Measurements from ENCODE around the gene PCSK4.
A peak's percentile ranks its signal among the peaks of the same experiment; 100 is the strongest.

PCSK4 gene

GRCh38 chr19:1469255-1470054 lies 20.7 kb downstream of the PCSK4 start:
- no peak for DNase-seq

- DNase-seq: no peak
These were observed 21.3 kb downstream of the PCSK4 start for GRCh38 chr19:1468821-1469254.

- no peak for DNase-seq
These were observed 21.8 kb downstream of the PCSK4 start for GRCh38 chr19:1468274-1468820.

GRCh38 chr19:1467490-1468273 lies 22.5 kb downstream of the PCSK4 start:
- no peak for DNase-seq

GRCh38 chr19:1467215-1467489 lies 23.0 kb downstream of the PCSK4 start:
- DNase-seq: no peak

DNA sequence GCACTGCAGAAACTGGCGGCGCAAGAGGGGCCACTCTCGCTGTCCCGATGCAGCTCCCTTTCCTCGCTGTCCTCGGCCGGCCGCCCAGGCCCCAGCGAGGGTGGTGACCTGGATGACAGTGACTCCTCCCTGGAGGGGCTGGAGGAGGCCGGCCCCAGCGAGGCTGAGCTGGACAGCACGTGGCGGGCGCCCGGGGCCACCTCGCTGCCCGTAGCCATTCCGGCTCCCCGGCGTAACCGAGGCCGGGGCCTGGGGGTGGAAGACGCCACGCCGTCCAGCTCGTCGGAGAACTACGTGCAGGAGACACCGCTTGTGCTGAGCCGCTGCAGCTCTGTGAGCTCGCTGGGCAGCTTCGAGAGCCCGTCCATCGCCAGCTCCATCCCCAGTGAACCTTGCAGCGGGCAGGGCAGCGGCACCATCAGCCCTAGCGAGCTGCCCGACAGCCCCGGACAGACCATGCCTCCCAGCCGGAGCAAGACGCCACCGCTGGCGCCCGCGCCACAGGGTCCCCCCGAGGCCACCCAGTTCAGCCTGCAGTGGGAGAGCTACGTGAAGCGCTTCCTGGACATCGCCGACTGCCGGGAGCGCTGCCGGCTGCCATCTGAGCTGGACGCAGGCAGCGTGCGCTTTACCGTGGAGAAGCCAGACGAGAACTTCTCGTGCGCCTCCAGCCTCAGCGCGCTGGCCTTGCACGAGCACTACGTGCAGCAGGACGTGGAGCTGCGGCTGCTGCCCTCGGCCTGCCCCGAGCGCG lies 23.5 kb downstream of the PCSK4 start:
- DNase-seq: no peak

- DNase-seq: no peak
These were observed 24.1 kb downstream of the PCSK4 start for GRCh38 chr19:1466018-1466460.

DNA sequence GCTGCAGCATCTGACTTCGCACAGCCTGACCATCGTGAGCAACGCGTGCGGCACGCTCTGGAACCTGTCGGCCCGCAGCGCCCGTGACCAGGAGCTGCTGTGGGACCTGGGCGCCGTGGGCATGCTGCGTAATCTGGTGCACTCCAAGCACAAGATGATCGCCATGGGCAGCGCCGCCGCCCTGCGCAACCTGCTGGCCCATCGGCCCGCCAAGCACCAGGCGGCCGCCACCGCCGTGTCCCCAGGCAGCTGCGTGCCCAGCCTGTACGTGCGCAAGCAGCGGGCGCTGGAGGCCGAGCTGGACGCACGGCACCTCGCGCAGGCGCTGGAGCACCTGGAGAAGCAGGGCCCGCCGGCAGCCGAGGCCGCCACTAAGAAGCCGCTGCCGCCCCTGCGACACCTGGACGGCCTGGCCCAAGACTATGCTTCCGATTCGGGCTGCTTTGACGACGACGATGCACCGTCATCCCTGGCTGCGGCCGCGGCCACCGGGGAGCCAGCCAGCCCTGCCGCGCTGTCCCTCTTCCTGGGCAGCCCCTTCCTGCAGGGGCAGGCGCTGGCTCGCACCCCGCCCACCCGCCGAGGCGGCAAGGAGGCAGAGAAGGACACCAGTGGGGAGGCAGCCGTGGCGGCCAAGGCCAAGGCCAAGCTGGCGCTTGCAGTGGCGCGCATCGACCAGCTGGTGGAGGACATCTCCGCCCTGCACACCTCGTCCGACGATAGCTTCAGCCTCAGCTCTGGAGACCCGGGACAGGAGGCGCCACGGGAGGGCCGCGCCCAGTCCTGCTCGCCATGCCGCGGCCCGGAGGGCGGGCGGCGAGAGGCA lies 24.7 kb downstream of the PCSK4 start:
- DNase-seq: no peak

GRCh38 chr19:1461862-1462261 lies 28.3 kb downstream of the PCSK4 start:
- no peak for DNase-seq

GRCh38 chr19:1460033-1460995 lies 29.8 kb downstream of the PCSK4 start:
- DNase-seq: no peak

GRCh38 chr19:1459479-1459878 lies 30.7 kb downstream of the PCSK4 start:
- no peak for DNase-seq

DNA sequence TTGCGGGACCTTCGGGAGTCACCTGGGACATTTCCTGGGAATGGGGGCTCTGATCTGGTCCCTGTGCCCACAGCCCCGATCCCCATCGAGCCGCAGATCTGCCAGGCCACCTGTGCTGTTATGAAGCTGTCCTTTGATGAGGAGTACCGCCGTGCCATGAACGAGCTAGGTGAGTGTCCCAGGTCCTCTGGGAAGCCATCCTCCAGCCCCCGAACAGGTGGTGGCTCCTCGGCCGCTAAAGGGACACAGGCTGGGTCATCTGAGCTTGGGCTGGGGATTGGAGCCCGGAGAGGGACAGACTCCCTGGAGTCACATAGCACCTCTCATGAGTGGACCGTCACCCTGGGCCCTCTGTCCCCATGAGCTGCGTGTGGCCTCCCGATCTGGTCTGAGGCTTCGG lies 32.3 kb downstream of the PCSK4 start:
- DNase-seq: no peak

GRCh38 chr19:1457031-1457739 lies 33.0 kb downstream of the PCSK4 start:
- no peak for DNase-seq

DNA sequence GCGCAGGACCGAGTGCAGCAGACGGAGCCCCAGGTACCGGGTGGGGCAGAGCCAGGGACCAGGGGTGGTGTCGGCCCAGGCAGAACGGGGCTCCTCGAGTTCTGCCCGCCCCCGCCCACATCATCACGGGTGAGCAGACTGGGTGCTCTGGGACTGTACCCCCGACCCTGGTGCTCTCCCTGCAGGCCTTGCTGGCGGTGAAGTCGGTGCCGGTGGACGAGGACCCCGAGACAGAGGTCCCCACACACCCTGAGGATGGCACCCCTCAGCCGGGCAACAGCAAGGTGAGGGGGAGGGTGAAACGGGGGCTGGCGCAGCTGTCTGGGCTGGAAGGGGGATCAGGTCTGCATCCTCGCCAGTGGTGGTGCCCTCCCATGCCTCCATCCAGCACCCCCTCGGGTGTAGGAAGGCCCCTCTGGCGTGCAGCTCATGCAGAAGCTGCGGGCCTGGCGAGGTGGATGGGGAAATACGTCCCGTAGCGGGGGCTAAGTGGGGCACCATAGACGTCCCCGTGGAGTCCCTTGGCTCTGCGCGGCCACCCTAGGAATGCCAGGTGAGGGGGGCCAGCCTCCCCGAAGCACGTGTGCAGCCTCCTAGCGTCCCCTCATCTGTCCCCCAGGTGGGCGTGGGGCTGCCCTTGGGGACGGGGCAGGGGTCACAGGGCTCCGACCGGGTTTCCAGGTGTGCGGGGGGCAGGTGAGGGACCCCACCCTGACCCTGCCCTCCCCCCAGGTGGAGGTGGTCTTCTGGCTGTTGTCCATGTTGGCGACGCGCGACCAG lies 33.8 kb downstream of the PCSK4 start:
- DNase-seq: no peak

GRCh38 chr19:1455336-1456120 lies 34.6 kb downstream of the PCSK4 start:
- peak; percentile 87 for DNase-seq

GRCh38 chr19:1455002-1455335 lies 35.2 kb downstream of the PCSK4 start:
- no peak for DNase-seq

DNA sequence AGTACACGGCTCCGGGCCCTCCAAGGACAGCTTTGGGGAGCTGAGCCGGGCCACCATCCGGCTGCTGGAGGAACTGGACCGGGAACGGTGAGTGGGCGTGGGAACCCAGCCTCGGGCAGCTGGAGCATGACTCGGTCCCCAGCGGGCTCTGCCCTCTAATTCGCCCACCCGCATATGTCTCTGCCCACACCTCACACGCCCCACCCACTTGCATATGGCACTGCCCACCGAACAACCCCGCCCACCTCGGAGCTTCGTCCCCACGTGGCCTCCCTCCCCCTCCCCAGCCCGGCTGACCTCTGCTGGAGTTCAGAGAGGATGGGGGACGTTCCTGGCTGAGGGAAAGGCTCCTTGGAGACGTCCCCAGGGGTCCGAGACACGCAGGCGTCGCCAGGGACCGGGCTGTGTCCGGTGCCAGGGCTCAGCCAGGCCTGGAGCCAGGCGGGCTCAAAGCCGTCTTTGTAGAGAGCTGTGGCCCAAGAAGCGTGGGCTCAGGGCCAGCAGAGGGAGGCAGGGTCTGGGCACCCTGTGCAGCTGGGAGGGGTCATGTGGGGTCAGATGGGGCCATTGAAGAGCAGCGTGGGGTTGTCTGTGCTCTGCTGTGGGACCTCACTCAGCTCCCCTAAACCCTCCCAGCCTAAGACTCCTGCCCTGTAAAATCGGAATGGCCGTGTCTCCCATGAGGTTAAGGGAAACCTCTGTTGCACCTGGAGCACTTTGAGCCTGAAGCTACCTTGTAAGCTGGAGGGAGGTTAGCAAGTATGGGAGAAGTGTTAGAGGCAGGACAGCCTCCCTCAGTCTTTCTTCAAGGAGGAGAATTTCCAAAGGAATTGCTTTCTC lies 36.4 kb downstream of the PCSK4 start:
- no peak for DNase-seq

Measured in NCI-H187 treated with DMSO at 0.1 percent for 48 hours (cell line).